Airway epithelial cell (primary cell): ENCODE results near the gene OR4K2. TPM values are rescaled to one million over a fixed set of nuclear protein-coding genes. Genes with fewer than 3 reads are reported as not detected.

Experiments used
- total RNA-seq: library from RNA; depleted of rRNA; stranded (reverse); fragments of >200 nt; gene quantifications from 2 replicates; pipeline ENCODE4 v1.2.3, GENCODE V29; 2015

The OR4K2 gene, protein sequence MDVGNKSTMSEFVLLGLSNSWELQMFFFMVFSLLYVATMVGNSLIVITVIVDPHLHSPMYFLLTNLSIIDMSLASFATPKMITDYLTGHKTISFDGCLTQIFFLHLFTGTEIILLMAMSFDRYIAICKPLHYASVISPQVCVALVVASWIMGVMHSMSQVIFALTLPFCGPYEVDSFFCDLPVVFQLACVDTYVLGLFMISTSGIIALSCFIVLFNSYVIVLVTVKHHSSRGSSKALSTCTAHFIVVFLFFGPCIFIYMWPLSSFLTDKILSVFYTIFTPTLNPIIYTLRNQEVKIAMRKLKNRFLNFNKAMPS
- not detected in 2 replicates for total RNA-seq

GRCh38 chr14:19874842-19875241, at the start of gene OR4K2:
OR4K2 (plus strand) TSS chr14:19875142; CDS start chr14:19876268, 1,126 bp downstream.

DNA sequence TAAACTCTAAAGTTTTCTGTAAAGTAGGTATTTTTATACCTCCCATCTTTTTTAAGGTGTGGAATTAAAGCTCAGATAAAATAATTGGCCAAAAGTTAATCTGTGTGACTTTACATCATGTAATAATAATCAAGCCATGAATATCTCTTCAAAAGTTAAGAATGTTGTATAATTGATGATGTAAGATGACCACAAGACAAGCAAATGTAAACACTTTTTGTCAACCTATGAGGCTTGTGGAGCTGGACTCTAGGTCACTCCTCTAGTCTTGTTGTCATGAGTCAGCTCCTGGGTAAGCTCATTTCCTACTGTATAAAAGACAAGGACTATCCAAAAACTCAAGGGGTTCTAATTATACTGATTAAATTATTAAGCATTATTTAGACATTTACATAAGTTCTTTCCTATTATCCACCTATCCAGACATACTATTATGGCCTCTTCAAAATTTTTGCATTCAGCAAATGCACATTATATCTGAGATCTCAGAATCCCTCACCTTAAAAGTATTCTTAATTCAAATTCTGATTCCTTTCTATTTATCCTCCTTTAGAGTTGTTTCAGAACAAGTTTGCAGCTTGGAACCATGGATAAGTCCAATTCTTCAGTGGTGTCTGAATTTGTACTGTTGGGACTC, 45.2 kb downstream of the OR4K2 start, which contains the start of gene OR4K5:
Gene OR4K5 (plus strand): TSS at position 587 of the 637 bp plus-strand sequence. CDS start 0 bp downstream, at position 587.

GRCh38 chr14:19930617-19931016, 55.7 kb downstream of the OR4K2 start, which contains the start of gene OR4K1:
OR4K1 (plus strand) TSS chr14:19930917; CDS start chr14:19935667, 4,750 bp downstream.

Other genes starting within 250 kb of the OR4K2 start
- not detected in 2 replicates for gene OR11H2, start 161.3 kb upstream of the OR4K2 start, total RNA-seq
- not detected in 2 replicates for gene OR4Q3, start 131.6 kb upstream of the OR4K2 start, total RNA-seq
- not detected in 2 replicates for gene OR4M1, start 101.6 kb upstream of the OR4K2 start, total RNA-seq
- not detected in 2 replicates for gene OR4N2, start 71.4 kb upstream of the OR4K2 start, total RNA-seq
- not detected in 2 replicates for gene OR4K5, start 45.5 kb downstream of the OR4K2 start, total RNA-seq
- gene OR4K1, start 55.8 kb downstream of the OR4K2 start, total RNA-seq = not detected in 2 replicates
- gene OR4K15, start 100.4 kb downstream of the OR4K2 start, total RNA-seq = not detected in 2 replicates
- gene OR4Q2, start 127.0 kb downstream of the OR4K2 start, total RNA-seq = not detected in 2 replicates
- gene OR4K14, start 144.2 kb downstream of the OR4K2 start, total RNA-seq = not detected in 2 replicates
- not detected in 2 replicates for gene OR4K13, start 160.9 kb downstream of the OR4K2 start, total RNA-seq
- gene OR4L1, start 184.9 kb downstream of the OR4K2 start, total RNA-seq = not detected in 2 replicates
- gene OR4K17, start 235.6 kb downstream of the OR4K2 start, total RNA-seq = not detected in 2 replicates